ENCODE data around the gene NPNT. TPM values are rescaled to one million over a fixed set of nuclear protein-coding genes. Genes with fewer than 3 reads are reported as not detected.

Gene NPNT
- total RNA-seq, 4 donors from 2014 or later: 3.6 to 6.6 (median 4.8) TPM

DNA sequence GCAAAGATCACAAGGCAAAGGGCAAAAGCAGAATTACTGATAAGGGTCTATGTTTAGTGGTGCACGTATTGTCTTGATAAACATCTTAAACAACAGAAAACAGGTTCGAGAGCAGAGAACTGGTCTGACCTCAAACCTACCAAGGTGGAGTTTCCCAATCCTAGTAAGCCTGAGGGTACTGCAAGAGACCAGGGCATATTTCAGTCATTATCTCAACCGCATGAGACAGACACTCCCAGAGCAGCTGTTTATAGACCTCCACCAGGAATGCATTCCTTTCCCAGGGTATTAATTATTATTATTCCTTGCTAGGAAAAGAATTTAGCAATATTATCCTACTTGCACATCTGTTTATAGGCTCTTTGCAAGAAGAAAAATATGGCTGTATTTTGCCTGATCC lies 51.5 kb downstream of the NPNT start:
- WGBS: 78% methylated on average over 3 of the region's 3 CpGs

DNA sequence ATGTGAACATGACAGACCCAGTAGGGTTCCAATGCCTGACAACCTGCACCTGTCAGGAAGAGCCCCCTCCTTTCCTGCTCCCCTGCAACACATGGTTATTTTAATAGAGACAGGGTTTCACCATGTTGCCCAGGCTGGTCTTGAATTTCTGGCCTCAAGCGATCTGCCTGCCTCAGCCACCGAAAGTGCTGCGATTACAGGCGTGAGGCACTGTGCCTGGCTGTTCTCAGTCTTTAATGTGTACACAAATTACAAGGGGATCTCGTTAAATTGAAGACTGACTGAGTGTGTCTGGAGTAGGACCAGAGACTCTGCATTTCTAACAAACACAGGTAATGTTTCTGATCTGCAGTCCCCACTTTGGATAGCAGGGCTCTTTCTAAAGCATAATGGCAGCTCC lies 55.4 kb downstream of the NPNT start:
- H3K27ac ChIP-seq: no peak overlapping the region
- 90% methylated on average over 5 of the region's 5 CpGs for WGBS
- no peak overlapping the region for H3K4me3 ChIP-seq
- H3K4me1 ChIP-seq: no peaks in the 10 kb centered on the region
- no peaks in the 10 kb centered on the region for H3K36me3 ChIP-seq
- DNase-seq (ENCODE audit: low spot score in 2 of 2): no peak
- TF ChIP-seq, protein P1, sequence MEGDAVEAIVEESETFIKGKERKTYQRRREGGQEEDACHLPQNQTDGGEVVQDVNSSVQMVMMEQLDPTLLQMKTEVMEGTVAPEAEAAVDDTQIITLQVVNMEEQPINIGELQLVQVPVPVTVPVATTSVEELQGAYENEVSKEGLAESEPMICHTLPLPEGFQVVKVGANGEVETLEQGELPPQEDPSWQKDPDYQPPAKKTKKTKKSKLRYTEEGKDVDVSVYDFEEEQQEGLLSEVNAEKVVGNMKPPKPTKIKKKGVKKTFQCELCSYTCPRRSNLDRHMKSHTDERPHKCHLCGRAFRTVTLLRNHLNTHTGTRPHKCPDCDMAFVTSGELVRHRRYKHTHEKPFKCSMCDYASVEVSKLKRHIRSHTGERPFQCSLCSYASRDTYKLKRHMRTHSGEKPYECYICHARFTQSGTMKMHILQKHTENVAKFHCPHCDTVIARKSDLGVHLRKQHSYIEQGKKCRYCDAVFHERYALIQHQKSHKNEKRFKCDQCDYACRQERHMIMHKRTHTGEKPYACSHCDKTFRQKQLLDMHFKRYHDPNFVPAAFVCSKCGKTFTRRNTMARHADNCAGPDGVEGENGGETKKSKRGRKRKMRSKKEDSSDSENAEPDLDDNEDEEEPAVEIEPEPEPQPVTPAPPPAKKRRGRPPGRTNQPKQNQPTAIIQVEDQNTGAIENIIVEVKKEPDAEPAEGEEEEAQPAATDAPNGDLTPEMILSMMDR (IDR thresholded peaks at IDR 0.05): no peak
- TF ChIP-seq EP300 (IDR thresholded peaks at IDR 0.05): no peak
- no peak for TF ChIP-seq POLR2A (IDR thresholded peaks at IDR 0.05)
- no peak for TF ChIP-seq POLR2AphosphoS5 (IDR thresholded peaks at IDR 0.05)
- no peaks in the 10 kb centered on the region for H3K27me3 ChIP-seq
- no peaks in the 10 kb centered on the region for H3K9me3 ChIP-seq

More for the DNA sequence above, 51.5 kb downstream of the NPNT start:
- no peak overlapping the region for H3K4me3 ChIP-seq
- no peaks in the 10 kb centered on the region for H3K9me3 ChIP-seq
- no peaks in the 10 kb centered on the region for H3K36me3 ChIP-seq
- no peak overlapping the region for H3K27ac ChIP-seq
- no peaks in the 10 kb centered on the region for H3K4me1 ChIP-seq
- no peak for DNase-seq (ENCODE audit: low spot score in 2 of 2)
- no peaks in the 10 kb centered on the region for H3K27me3 ChIP-seq
- TF ChIP-seq POLR2A (IDR thresholded peaks at IDR 0.05): no peak
- no peak for TF ChIP-seq POLR2AphosphoS5 (IDR thresholded peaks at IDR 0.05)
- TF ChIP-seq EP300 (IDR thresholded peaks at IDR 0.05): no peak
- TF ChIP-seq, protein P1 (IDR thresholded peaks at IDR 0.05): no peak

DNA sequence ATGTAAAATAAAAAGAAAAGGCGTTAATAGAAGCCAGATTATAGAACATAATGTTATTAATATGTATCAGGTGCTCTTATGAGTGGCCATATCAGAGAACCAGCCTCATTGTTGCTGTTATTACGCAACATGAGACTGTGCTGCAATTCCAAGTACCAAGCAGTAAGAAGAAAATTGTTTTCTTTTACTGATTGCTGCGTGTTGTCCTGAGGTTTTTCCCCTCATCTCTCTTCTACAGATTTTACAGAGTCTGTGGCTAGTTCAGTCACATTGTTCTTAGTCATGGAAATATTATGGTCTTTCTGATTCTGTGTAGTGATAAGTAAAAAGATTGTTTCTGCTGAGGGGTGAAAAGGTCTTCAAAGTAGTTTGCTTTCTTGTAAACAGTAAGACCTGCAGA lies 55.9 kb downstream of the NPNT start:
- Histone ChIP-seq H3K4me3 (no peak overlapping the region), H3K9me3 (no peaks in the 10 kb centered on the region), H3K27me3 (no peaks in the 10 kb centered on the region), H3K36me3 (no peaks in the 10 kb centered on the region), H3K27ac (no peak overlapping the region), H3K4me1 (no peaks in the 10 kb centered on the region)
- DNase-seq (ENCODE audit: low spot score in 2 of 2): no peak
- TF ChIP-seq POLR2A (IDR thresholded peaks at IDR 0.05): no peak
- TF ChIP-seq, protein P1 (IDR thresholded peaks at IDR 0.05): no peak
- TF ChIP-seq POLR2AphosphoS5 (IDR thresholded peaks at IDR 0.05): no peak
- TF ChIP-seq EP300 (IDR thresholded peaks at IDR 0.05): no peak
- WGBS: 60% methylated on average over 3 of the region's 3 CpGs

DNA sequence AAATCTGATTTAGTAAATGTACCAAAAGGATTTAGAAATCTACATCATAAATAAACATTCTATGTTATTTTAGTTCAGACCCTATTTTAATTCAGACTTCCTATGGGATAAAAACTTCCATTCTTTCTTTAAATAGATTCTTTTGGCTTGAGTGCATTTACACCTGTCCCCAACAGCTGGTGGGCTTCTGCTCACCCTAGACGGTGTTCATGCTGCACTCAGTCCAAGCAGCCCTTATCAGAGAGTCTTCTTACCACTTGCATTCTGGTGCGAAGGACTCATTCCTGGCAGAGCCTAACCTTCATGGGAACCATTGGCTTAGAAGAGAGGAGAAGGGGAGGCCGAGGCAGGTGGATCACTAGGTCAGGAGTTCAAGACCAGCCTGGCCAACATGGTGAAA lies 57.3 kb downstream of the NPNT start:
- no peak overlapping the region for H3K4me3 ChIP-seq
- DNase-seq (ENCODE audit: low spot score in 2 of 2): no peak
- no peaks in the 10 kb centered on the region for H3K9me3 ChIP-seq
- H3K27ac ChIP-seq: no peak overlapping the region
- 91% methylated on average over 3 of the region's 3 CpGs for WGBS
- H3K36me3 ChIP-seq: no peaks in the 10 kb centered on the region
- TF ChIP-seq POLR2A (IDR thresholded peaks at IDR 0.05) (no peak), POLR2AphosphoS5 (IDR thresholded peaks at IDR 0.05) (no peak), EP300 (IDR thresholded peaks at IDR 0.05) (no peak)
- TF ChIP-seq, protein P1 (IDR thresholded peaks at IDR 0.05): no peak
- H3K27me3 ChIP-seq: no peaks in the 10 kb centered on the region
- no peaks in the 10 kb centered on the region for H3K4me1 ChIP-seq

DNA sequence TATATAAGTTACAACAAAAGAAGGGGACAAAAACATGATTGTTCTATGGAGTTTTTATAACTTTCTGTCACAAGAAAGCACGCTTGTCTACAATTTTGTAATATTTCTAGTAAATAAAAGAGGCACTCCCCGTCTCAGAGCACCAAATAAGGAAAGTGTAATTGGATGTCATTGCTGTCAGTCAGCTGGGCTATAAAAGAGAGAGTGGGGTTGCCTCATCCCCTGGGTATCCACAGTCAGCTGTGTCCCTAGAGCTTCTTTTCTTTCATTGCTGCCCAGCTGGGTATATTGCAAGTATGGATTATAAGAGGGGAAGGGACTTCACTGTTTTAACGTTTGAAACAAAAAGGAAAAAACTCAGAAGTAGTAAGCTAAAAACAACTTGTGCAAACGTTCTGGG lies 61.3 kb downstream of the NPNT start:
- no peak for DNase-seq (ENCODE audit: low spot score in 2 of 2)
- H3K4me3 ChIP-seq: no peak overlapping the region
- H3K36me3 ChIP-seq: no peaks in the 10 kb centered on the region
- H3K9me3 ChIP-seq: no peaks in the 10 kb centered on the region
- H3K27ac ChIP-seq: no peak overlapping the region
- WGBS: 51% methylated on average over 4 of the region's 4 CpGs
- TF ChIP-seq EP300 (IDR thresholded peaks at IDR 0.05): no peak
- TF ChIP-seq, protein P1 (IDR thresholded peaks at IDR 0.05): no peak
- TF ChIP-seq POLR2A (IDR thresholded peaks at IDR 0.05): no peak
- TF ChIP-seq POLR2AphosphoS5 (IDR thresholded peaks at IDR 0.05): no peak
- no peaks in the 10 kb centered on the region for H3K4me1 ChIP-seq
- H3K27me3 ChIP-seq: no peaks in the 10 kb centered on the region

All from suprapubic skin (tissue), 4 donors.